HG03460 (cell line): ENCODE data around the gene MRPL12.
A peak's percentile ranks its signal among the peaks of the same experiment; 100 is the strongest.

Experiments
- ATAC-seq: cut with Tn5 transposase; IDR thresholded peaks from one replicate; pipeline ENCODE4 v1.9.1; 2021; ENCODE audit not compliant: unreplicated experiment

Gene MRPL12

GRCh38 chr17:81681672-81682071 lies 21.5 kb upstream of the MRPL12 start:
- ATAC-seq: no peak

GRCh38 chr17:81682565-81683207 lies 20.5 kb upstream of the MRPL12 start:
- no peak for ATAC-seq

GRCh38 chr17:81683208-81683583 lies 20.0 kb upstream of the MRPL12 start:
- peak; percentile 11 for ATAC-seq

GRCh38 chr17:81683584-81684441 lies 19.4 kb upstream of the MRPL12 start, which contains the start of the genes ARL16 and HGS:
Gene ARL16 (minus strand): TSS chr17:81683797. CDS start chr17:81683753, 44 bp downstream.
Gene HGS (plus strand): TSS chr17:81684011. CDS start chr17:81684067, 56 bp downstream.
- peak; percentile 89 for ATAC-seq

GRCh38 chr17:81684442-81684911 lies 18.7 kb upstream of the MRPL12 start:
- no peak for ATAC-seq

- no peak for ATAC-seq
These were observed 18.1 kb upstream of the MRPL12 start for GRCh38 chr17:81685108-81685507.

GRCh38 chr17:81686614-81687013 lies 16.6 kb upstream of the MRPL12 start:
- no peak for ATAC-seq

GRCh38 chr17:81687770-81688541 lies 15.2 kb upstream of the MRPL12 start:
- no peak for ATAC-seq

GRCh38 chr17:81688616-81689015 lies 14.6 kb upstream of the MRPL12 start:
- no peak for ATAC-seq

- no peak for ATAC-seq
These were observed 13.1 kb upstream of the MRPL12 start for GRCh38 chr17:81690066-81690465.

- ATAC-seq: no peak
These were observed 12.6 kb upstream of the MRPL12 start for GRCh38 chr17:81690549-81690948.

- no peak for ATAC-seq
These were observed 12.0 kb upstream of the MRPL12 start for GRCh38 chr17:81691196-81691595.

GRCh38 chr17:81691608-81692007 lies 11.6 kb upstream of the MRPL12 start:
- no peak for ATAC-seq

GRCh38 chr17:81693509-81694210 lies 9.5 kb upstream of the MRPL12 start:
- no peak for ATAC-seq

- ATAC-seq: no peak
These were observed 8.4 kb upstream of the MRPL12 start for GRCh38 chr17:81694810-81695209.

GRCh38 chr17:81695211-81695610 lies 8.0 kb upstream of the MRPL12 start:
- ATAC-seq: no peak

- ATAC-seq: no peak
These were observed 7.4 kb upstream of the MRPL12 start for GRCh38 chr17:81695801-81696200.

GRCh38 chr17:81696218-81696941 lies 6.8 kb upstream of the MRPL12 start:
- no peak for ATAC-seq

- ATAC-seq: no peak
These were observed 5.7 kb upstream of the MRPL12 start for GRCh38 chr17:81697261-81698044.
